AG04450 (cell line): Measurements from ENCODE around the gene GPR61. TPM values are rescaled to one million over a fixed set of nuclear protein-coding genes. Genes with fewer than 3 reads are reported as not detected.

ENCODE experiments used
- CTCF ChIA-PET: fragments of 300-600, 350-600 bp; formaldehyde crosslinking; extraction: SDS; loops from one replicate; lab custom pipeline; 2022; ENCODE audit warnings: antibody characterized with exemption, inconsistent platforms; lab: Charles Lee
- POLR2A ChIA-PET: fragments of 350-600 bp; formaldehyde crosslinking; extraction: SDS; loops from one replicate; lab custom pipeline; 2021; ENCODE audit warnings: antibody characterized with exemption, inconsistent platforms; lab: Yijun Ruan, JAX
- DNase-seq: peaks from one replicate; pipeline ENCODE4 v3.0.0-alpha.2; 2011; ENCODE audit warnings: low read depth, low spot score
- H3K27ac ChIP-seq: one replicate; pipeline ENCODE4 v1.5.1; 2012; ENCODE audit warnings: low read depth, low read length, control low read depth
- H3K27me3 ChIP-seq: one replicate; pipeline ENCODE4 v1.6.0; 2012; ENCODE audit warnings: low read length; ENCODE audit not compliant: control insufficient read depth, insufficient read depth
- H3K4me3 ChIP-seq: 2 replicates; pipeline ENCODE4 v1.5.1; 2011; ENCODE audit warnings: mild to moderate bottlenecking, low read depth, low read length, control low read depth
- H3K9me3 ChIP-seq: 2 replicates; pipeline ENCODE4 v1.5.1; 2012; ENCODE audit warnings: low read length; ENCODE audit not compliant: control insufficient read depth, insufficient read depth
- polyA plus RNA-seq: library from polyadenylated mRNA; depleted of rRNA; stranded (reverse); fragments of >200 nt; gene quantifications from 2 replicates; pipeline ENCODE4 v1.2.3, GENCODE V29; 2011
- TF ChIP-seq, protein P1 (sequence below): IDR thresholded peaks from 2 replicates; pipeline ENCODE4 v1.5.1; 2011; ENCODE audit warnings: low read depth, low read length, control low read depth, inconsistent platforms

GPR61 gene
- polyA plus RNA-seq, 1 experiment, result not detected

DNA sequence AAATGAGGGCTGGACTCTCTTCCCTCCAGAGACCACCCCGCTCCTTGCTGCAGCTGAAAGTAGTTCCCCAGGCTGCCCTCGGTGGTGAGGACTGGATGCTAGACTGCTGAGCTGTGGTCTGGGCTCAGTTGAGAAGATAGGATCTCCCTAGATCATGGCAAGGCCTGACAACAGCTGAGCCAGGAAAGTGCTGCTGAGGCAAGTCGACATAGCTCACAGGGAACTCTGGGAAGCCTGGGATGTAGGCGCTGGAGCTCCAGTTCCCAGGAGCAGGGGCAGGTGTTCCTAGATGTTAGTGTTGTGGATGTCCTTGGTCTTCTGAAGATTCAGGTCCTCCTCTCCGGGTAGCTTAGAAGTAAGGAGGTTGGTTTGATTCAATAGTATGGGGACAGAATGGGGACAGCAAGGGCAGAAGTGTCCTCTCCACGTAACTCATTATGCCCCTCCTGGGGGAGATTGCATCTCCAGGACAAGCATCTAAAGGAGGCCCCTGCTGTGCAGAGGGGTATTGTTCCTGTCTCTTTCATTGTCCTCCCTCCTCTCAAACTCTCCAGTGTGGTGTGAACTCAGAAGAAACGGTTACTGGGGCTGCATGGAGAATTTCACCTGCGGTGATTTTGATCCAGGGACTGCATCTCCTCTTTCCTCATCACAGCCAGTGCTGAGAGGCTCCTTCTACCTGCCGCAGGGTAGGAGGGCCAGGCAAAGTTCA is 42.1 kb upstream of the GPR61 start:
- ChIA-PET CTCF (interaction anchor here (0.6 to 37.0 kb wide), 10 partner anchors 9 to 527 kb away, joined by 3 to 1351 read pairs (median 5); partner anchors contain the start of genes AMIGO1 and GPR61), POLR2A (no interaction called here)
- no peak for DNase-seq
- no peaks in the 10 kb centered on the region for H3K27me3 ChIP-seq
- no peak overlapping the region for H3K4me3 ChIP-seq
- no peak overlapping the region for H3K27ac ChIP-seq
- H3K9me3 ChIP-seq, result no peaks in the 10 kb centered on the region
- TF ChIP-seq, protein P1, sequence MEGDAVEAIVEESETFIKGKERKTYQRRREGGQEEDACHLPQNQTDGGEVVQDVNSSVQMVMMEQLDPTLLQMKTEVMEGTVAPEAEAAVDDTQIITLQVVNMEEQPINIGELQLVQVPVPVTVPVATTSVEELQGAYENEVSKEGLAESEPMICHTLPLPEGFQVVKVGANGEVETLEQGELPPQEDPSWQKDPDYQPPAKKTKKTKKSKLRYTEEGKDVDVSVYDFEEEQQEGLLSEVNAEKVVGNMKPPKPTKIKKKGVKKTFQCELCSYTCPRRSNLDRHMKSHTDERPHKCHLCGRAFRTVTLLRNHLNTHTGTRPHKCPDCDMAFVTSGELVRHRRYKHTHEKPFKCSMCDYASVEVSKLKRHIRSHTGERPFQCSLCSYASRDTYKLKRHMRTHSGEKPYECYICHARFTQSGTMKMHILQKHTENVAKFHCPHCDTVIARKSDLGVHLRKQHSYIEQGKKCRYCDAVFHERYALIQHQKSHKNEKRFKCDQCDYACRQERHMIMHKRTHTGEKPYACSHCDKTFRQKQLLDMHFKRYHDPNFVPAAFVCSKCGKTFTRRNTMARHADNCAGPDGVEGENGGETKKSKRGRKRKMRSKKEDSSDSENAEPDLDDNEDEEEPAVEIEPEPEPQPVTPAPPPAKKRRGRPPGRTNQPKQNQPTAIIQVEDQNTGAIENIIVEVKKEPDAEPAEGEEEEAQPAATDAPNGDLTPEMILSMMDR, result no peak

DNA sequence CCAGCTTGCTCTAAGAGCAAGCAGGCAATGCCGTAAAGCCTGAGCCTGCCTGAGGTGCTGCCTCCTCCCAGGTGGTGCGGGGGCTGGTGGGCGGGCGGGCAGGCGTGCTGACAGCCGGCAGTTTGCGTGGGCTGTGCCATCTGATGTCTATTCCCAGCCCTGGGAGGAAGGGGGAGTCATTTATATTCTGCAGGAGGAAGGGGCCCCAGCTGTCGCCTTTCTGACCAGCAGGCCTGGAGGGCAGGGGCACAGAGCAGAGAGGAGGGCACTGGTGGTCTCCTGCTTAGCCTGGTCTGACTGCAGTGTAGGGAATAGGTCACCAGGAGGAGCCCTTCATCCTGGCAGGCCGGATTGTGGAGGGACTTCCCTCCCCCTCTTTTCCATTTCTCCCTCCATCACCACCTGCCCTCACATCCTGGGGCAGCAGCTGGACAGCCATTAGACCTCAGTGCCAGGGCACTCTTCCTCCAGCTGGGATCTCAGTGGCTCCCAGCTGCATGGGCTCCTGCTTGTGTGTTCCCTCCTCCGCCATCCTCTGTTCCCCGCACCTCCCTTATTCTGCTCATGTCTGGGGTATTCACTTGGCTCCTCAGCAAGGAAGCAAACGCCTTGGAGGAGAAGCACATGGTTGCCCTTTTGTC is 41.4 kb upstream of the GPR61 start:
- Histone ChIP-seq H3K9me3 (no peaks in the 10 kb centered on the region), H3K27me3 (no peaks in the 10 kb centered on the region), H3K27ac (no peak overlapping the region), H3K4me3 (no peak overlapping the region)
- ChIA-PET CTCF (interaction anchor here (0.6 to 37.0 kb wide), 13 partner anchors 8 to 527 kb away, joined by 3 to 1351 read pairs (median 5); partner anchors contain the start of genes AMIGO1 and GPR61), POLR2A (interaction anchor here (0.7 kb wide), 1 partner anchor 431 kb away, joined by 3 read pairs; no protein-coding TSS in a partner anchor)
- no peak for DNase-seq
- TF ChIP-seq, protein P1, result peak; percentile 72

DNA sequence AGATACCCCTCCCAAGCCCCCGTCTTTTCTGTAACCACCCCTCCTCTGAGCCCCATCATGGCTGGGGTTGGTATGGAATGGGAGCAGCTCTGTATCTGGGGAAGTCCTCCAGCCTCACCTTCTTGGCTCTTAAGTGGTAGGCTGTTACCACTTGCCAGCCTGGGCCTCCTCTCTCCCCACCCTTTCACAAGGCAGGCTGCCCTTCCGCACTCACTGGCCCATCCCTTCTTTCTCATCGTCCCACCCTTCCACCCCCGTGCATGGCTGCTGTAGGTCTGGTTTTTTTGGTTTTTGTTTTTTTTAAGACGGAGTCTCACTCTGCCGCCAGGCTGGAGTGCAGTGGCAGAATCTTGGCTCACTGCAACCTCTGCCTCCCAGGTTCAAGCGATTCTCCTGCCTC is 40.6 kb upstream of the GPR61 start:
- ChIA-PET POLR2A (no interaction called here), CTCF (interaction anchor here (1.0 to 37.0 kb wide), 9 partner anchors 9 to 50 kb away, joined by 3 to 1351 read pairs (median 12); partner anchors contain the start of genes AMIGO1 and GPR61)
- H3K4me3 ChIP-seq, result no peak overlapping the region
- no peaks in the 10 kb centered on the region for H3K27me3 ChIP-seq
- no peak overlapping the region for H3K27ac ChIP-seq
- H3K9me3 ChIP-seq, result no peaks in the 10 kb centered on the region
- TF ChIP-seq, protein P1, result no peak
- DNase-seq, result no peak

DNA sequence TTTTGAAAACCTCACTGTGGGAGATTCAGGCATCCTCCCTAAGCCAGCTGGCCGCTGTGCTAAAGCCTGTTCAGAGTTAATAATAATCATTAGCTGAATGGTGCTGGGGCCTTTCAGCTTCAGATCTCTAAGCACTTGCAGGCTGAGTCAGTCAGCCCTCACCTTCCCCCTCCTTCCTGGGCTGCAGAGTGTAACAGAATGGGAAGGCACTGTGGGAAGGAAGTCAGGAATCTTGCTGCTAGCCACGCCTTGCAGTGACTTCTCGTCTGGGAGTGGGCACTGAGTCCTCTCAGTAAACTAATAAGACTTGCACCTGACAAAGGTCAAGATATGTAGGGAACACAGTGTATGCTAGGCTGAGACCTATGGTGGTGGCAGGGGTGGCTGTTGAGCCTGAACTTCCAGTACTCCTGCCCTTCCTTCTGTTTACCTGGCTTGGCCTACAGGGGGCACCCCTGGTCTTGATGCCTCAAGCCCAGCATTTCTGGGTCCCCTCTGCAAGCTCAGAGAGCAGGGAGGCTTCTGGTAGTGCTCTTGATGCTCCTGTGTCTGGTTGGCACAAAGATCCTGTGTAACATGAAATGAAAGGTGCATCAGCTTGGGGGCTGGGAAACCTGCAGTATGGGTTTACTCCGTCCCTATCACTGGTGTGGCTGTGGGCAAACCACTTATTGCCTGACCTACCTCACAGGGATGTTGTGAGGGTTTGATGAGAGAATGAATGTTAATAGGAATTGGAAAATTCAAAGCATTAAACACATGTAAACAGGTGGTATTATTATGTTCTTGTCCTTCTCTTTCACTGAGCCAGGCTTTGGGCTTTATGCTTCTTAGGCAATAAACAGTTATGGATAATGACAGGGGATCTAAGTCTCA is 39.8 kb upstream of the GPR61 start:
- Histone ChIP-seq H3K27ac (peak overlapping the region; percentile 47), H3K9me3 (no peaks in the 10 kb centered on the region), H3K27me3 (no peaks in the 10 kb centered on the region), H3K4me3 (no peak overlapping the region)
- TF ChIP-seq, protein P1, result peak; percentile 51
- no peak for DNase-seq
- CTCF ChIA-PET, result interaction anchor here (1.0 to 37.0 kb wide), 9 partner anchors 9 to 50 kb away, joined by 3 to 1351 read pairs (median 12); partner anchors contain the start of genes AMIGO1 and GPR61
- POLR2A ChIA-PET, result interaction anchor here (0.7 kb wide), 1 partner anchor 304 kb away, joined by 3 read pairs; no protein-coding TSS in a partner anchor
